ENCODE data around the gene PKNOX2.

The PKNOX2 gene

DNA sequence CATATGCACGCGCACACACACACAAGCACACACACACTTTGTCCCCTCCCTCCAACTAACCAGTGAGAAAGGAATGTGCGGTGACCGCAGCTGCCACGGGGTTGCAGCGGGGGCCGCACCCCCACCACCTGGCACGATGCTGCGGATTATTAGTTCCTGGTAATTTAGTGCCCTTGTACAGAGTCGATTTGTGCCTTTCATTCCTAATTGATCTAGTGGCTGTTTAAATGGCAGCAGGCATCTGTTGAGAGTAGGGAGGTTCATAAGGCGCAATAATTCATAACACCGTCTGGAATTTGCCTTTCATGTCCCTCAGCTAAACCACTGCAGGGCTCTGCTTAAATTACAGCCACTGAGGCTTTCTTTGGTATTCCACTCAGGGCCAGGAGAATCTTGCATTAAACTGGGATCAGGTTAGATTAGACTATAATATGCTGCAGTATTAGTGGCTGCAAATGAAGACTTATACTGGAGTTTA, 217.8 kb downstream of the PKNOX2 start:
- no peak for DNase-seq (ENCODE audit: low read depth)

DNA sequence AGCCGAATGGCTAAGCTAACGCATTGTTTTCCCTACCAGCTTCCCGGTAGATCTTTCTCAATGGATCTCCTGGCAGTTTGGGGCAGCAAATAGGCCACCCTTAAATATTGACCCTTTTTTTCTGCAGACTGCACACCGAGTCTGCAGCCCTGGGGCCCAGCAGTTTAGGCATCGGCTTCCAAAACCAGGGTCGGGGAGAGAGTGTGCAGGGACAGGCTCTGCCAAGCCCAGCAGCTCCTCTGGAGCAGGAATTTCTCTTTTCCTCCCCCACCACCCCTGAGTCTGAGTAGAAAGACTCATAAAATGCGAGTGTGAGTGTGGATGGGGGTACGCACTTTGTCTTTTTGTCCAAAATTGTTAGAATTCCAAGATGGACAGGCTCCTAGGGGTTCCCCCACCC, 218.3 kb downstream of the PKNOX2 start:
- DNase-seq (ENCODE audit: low read depth): no peak

DNA sequence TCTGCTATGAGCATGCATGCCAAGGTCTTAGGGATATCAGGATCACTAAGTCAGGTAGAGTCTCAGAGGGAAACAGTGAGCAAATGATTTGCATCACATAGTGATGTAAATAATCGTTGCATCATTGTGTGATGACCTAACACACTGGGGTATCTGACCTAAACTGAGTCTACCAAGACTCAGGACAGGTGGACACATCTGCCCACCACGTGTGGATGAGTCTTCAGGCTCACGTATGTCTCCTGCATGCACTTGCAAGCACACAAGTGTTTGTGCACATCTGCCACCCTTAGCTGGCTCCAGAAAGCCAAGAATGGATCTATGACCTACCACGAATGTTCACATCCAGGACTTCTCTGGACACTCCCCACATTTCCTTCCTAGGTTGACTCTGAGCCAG, 220.3 kb downstream of the PKNOX2 start:
- no peak for DNase-seq (ENCODE audit: low read depth)

DNA sequence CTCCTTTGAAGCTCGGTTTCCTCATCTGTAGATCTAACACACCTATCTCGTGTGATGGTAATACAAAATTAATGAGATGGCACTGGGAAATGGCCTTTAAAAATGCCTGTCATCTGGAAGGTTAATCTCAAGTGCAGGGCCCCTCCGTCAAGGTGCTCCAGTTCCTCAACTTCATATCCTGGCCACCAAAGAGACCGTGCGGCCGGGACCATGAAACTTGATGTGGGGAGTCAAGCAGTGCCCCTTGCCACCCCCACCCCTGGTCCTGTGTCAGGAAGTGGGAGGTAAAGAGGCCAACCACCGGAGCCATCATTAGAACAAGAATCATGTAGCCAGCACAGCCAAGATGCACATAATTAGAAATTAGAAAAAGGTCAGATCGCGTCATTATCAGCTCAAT, 223.3 kb downstream of the PKNOX2 start:
- no peak for DNase-seq (ENCODE audit: low read depth)

DNA sequence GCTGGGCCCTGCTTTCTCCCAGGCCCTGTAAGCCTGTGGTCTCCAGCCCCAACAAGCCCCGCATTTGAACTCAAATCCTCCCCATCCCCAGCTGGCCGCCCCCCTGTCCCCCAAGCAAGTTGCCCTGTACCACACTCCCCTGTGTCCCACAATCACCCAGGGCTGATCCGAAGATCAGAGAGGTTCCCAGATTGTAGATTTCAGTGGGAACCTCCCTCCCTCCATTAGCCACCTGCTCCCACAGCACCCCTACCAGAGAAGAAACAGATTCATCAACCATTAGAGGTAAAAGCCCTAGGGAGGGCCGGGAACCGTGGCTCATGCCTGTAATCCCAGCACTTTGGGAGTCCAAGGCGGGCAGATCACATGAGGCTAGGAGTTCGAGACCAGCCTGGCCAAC, 224.1 kb downstream of the PKNOX2 start:
- no peak for DNase-seq (ENCODE audit: low read depth)

DNA sequence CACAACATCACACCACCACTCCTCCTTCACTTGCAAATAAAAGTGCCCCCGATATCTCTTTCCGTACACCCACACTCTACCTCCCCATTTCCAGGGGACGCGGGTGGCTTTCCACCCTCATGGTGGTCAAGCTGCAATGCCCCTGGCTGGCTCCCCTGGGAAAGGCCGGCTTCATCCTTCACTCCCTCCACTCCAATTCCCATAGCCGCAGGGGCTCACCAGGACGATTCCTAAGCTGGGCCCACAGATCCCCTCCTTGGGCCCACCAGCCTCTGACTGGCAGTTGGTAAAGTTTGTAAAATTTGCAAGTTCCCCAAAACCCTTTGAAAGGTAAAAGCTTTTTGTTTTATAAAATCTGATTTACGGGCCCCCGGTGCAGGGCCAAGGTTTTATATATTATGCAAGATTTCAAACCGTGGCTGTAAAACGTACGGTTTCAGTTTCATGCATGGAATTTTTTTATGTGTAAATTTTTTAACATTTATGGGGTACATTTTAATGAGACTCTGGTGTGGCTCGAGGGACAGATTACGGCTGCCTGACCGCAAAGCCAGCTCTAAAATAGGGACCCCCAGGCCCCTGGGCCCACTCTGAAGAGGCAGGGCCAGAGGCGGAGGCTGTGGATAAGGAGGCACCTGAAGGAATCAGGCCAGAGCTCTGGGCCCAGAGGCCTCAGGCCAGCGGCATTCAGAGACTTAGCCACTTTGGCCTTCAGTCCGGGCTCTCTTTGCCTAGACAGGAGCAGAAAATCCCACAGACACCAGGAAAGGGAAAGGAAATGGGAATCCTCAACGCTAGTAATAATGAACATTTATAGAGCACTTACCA, 225.0 kb downstream of the PKNOX2 start:
- no peak for DNase-seq (ENCODE audit: low read depth)

DNA sequence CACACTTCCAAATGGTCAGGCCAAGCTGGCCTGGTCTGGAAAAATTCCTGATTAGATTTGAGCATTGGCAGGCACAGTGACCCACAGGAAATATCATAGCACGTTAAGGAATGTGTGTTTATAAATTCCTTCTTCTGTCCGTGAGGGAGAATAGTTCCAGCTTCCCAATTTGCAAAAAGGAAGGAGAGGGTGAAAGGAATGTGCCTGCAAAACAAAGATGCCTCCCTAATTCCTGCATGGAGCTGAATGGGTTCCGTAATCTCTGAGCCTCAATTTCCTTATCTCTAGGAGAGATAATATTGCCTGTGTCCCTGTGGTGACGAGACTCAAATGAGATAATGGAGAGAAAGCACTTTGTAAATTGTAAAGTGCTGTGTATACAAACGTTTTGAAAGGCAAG, 226.4 kb downstream of the PKNOX2 start:
- DNase-seq (ENCODE audit: low read depth): peak; percentile 61

DNA sequence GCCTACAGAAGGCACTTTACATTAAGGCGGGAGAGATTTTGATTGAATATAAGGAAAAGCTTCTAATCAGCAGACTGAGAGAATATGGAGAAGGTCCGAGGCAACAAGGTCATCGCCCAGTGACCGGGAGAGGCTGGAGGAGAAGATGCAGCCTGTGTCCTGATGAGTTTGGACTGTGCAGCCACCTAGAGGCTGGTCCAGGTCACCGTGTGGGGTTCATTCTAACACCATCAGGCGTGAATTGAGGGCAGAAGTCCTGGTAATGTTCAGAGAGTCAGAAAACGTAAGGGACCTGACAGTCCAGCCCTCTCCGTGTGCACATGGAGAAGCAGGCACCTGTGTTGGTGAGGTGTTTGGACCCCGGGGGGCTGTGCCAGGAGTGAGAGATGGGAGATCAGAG, 228.8 kb downstream of the PKNOX2 start:
- DNase-seq (ENCODE audit: low read depth): no peak

DNA sequence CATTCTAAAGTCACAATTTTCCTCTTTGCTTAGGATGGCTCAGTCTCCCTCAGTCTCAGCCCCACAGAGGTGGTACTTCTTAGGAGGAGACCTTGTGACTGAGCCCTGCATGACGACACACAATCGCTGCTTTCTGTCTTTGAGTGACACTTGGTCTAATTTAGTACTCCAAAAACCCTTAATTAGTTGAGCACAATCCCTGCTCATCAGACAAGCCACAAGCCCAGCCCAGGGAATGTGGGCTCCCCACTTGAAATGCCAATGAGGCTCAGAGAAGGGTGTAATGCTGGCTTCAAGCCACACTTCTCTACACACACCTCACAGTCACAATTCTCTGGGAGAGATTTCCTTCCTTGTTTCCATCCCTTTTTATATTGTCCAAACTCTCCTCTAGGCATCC, 229.7 kb downstream of the PKNOX2 start:
- DNase-seq (ENCODE audit: low read depth): no peak

DNA sequence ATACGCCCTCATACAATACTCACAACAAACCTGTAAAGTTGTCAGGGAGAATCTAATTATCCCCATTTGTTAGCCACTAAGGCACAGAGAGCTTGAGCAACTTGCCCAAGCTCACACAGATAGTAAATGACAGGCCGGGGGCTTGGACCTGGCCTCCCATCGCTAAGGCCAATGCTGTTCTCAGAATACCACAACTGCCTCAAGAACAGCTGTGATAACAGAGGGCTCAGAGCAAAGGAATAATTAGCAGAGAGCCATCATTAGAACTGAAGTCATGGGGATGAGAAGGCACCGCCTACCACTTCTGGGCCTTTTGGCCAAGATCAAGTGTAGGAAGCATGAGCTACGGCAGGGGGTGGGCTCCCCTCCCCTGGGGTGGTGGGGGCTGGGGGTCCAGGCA, 232.9 kb downstream of the PKNOX2 start:
- no peak for DNase-seq (ENCODE audit: low read depth)

DNA sequence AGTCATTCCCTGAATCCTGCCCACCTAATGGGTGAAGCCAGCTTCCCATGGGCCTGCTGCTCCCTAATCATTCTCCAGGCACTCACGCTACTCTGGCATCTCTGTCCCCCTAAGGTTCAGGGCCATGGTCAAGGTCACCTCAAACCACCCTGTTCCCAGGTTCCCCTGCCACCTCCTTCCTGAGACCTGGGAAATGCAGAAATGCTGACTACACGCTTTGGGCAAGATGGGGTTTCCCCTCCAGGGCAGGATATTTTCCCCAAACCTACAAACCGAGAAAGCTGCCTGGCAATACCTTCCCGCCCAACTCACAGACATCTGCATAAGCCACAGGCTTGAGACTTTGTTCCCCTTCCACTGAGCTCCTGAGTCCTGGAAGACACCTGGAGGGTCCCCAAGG, 233.9 kb downstream of the PKNOX2 start:
- no peak for DNase-seq (ENCODE audit: low read depth)

DNA sequence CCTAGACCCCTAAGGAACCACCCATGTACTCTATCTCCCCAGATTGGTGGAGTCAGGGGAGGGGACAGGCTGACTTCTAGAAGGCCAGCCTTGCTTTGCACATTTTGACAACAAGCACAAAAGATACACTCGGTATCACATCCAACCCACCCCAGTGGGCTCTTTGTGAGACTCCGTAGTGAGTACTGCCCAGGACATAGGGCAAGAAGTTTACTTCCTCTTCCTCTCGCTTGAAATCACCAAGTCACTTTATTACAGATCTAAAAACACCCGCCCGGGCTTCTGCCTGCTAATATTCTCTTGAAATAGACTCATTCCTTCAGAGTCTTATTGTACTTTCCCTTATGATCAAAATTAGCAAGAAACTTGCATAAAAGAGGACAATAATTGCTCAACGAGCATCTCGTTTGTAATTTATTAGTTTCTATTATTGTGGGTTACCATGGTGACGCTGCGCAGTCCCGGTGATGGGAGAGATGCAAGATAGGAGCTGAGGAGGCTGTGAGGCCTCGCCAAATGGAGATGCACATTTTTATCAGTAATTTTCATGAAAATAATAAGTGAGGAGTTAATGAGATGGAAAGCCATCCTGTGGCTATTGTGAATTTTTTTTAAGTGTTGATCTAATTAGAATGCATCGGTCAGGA, 234.6 kb downstream of the PKNOX2 start:
- no peak for DNase-seq (ENCODE audit: low read depth)

DNA sequence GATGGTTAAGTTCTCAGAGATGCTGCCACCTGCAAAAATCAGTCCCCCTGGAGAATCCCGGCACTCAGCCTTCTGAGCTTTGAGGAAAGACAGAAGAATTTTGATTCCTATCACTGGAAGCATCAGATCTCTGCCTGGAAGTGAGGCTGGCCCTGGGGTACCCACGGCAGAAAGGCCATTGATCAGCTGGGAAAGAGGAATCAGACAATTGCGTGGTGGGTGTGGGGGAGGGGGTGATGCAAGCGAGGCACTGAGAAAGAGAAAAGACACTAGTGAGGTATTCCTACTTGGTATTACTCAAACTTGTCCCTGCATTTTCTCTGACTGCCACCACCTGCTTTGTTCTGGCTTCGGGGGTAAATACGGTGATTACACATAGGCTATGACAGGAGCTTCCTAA, 235.4 kb downstream of the PKNOX2 start:
- no peak for DNase-seq (ENCODE audit: low read depth)

DNA sequence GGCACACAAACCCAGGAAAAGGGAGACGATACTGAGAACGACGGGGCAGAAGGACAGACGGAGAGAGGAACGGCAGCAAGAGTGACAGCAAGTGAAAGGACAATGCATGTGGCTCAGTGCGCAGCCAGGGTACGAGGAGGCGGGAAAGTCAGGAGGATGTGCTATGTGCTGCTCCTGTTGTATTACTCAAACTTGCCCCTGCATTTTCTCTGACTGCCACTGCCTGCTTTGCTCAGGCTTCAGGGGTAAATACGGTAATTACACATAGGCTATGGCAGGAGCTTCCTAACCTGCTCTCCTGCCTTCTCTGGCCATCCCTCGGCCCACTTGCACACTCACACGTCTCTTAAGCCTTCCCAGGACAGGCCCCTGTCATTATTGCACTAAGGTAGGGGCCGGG, 236.7 kb downstream of the PKNOX2 start:
- no peak for DNase-seq (ENCODE audit: low read depth)

DNA sequence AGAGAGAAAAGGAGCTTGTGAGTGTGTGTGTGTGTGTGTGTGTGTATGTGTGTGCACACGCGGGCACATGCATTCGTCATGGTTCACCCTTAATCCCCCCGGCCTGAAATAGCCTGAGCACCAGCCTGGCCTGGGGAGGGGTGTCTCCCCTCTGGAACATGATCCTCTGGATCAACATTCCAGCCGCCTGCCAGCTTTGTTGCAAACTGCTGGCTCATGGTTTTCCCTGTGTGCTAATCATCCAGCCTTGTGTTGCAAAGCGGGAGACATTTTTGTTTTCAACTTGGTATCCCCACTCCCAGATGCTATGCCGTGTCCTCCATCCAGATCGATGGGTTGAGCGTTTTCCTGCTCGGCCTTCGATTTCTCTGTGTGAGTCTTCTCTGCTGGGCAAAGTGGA, 237.2 kb downstream of the PKNOX2 start:
- no peak for DNase-seq (ENCODE audit: low read depth)

DNA sequence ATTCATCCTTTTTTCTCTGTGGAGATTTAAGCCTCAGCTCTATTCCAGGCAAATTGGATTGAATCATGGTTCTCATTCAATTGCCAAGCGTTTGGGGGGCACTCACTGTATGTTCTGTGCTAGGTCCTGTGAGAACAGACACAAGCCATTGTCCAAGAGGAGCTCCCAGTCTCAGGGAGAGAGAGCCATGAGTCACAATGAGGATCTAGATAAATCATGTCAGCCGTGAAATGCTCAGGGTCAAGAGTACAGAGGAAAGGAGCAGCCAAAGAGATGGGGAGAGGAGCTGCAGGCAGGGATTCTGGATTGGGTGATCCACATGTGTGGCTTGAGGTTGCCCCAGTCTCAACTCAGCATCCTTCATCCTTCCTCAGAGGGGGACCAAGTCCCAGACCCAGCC, 237.9 kb downstream of the PKNOX2 start:
- peak; percentile 50 for DNase-seq (ENCODE audit: low read depth)

DNA sequence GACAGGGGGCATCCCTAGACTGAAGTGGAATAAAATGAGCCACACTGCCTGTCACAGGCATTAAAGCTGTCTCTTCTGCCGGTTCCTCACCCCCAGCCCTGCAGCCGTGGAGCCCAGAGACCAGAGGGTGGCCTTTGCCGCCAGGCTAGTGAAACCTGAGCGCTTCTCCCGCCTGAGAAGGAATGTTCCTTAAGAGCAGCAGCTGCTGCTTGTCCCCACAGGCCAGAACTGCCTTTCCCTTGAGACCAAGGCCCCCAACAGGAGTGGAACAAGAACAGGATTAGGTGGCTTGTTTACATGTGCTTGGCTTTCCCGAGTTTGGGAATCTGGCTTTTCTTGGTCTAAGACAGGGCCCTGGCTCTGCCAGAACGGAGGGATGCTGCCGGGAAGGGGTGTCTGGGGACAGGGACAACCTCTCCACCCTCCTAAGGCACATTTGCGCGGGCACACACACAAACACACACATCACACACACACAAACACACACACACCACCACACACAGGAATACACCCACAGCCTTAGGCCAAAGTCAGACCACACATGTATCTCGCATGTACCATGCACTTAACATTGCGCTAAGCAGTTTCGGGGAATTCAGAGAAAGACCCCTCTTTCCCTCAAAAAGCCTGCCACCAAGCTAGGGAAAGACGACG, 239.7 kb downstream of the PKNOX2 start:
- no peak for DNase-seq (ENCODE audit: low read depth)

DNA sequence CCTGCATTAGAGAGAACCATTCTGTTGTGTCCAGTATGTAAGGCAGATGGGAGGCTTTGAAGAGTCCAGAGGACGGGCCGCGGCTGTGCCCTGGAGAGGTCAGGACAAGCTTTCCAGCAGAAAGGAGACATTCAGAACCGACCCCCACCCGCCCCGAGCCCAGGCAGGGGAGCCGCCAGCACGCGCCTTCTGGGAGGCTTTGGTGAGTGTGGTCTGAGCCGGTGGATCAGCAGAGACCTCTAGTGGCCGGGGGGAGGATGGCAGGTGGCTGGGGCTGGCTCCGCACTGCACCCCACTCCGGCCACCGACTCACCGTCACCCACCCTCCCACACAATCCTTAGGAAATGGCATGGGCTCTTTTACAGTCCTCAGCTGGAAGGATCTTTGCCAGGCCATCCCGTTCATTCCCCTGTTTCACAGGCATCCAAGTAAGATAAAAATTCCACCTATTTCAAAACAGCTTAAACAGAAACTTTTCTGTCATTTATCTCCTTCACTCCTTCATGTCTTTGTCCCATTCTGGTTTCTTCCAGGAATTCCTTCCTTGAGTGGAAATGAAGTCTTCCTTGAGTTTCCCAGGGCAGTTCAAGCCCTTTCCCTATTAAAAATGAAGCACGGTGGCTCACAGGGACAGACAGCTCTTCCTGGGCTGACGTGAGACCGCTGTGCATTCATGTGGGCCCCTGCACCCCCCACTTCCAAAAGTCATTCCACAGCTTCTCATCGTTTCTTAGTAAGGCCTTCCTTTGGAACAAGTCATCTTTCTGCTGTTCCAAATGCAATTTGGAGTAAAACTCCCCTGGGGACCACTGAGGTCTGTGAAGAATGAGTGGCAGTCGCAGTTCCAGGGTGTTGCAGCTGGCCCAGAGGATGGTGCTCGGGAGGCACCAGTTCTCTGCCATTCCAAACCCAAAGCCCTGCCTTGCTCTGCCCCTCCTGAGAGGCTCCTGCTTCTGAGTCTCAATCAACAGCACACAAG, 240.6 kb downstream of the PKNOX2 start:
- DNase-seq (ENCODE audit: low read depth): no peak

DNA sequence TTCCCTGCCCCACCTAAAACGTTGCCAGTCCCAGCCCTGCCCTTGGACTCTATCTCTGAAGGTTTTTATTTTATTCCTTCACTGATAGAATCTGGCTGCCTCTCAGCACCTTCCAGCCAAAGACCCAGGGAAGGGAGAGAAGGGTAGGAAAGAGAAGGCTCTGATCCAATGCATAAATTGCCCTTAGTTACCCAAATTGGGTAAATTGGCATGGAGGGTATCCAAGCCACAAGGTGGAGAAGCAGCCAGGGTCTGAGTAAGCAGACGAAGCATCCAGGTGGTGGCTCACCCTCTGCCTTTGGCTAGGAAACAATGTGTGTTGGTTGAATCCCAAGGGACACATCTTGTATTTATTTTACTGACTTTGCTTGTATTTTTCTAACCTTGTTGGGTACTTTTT, 242.5 kb downstream of the PKNOX2 start:
- DNase-seq (ENCODE audit: low read depth): no peak

DNA sequence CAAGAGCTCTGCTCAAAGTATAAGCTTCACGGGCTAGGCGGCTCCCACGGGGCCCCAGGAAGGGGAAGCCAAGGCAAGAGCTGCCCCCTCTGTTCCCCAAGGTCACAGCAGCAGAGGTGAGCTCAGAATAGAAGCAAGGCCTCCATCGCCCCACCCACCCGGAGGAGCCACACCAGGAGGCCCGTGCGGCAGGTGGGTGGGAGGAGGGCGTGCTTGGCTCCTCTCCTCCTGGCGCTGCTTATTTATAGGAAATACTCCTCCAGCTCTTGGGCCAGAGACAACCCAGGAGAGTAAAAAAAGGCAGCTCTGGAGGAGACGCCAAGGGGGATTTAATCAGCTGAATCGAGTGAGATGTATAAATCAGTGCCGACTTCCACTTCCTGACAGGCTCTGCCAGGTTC, 243.8 kb downstream of the PKNOX2 start:
- DNase-seq (ENCODE audit: low read depth): no peak

DNA sequence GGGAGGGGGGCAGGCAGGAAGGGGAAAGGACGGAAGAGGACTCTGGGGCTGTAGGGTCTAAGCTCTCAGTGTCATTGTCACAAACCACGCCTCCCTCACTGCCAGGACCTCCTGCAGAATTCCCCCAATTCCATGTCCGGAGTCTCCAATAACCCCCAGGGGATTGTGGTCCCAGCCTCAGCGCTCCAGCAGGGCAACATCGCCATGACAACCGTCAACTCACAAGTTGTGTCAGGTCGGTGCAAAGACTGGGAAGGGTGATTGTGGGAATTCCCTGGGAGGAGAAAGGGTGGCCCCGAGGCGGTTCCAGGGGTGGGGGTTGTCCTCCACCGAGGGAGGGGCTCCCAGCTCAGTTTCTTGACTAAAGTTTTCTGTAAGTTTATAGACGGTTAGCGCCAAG, 245.5 kb downstream of the PKNOX2 start:
- DNase-seq (ENCODE audit: low read depth): no peak

DNA sequence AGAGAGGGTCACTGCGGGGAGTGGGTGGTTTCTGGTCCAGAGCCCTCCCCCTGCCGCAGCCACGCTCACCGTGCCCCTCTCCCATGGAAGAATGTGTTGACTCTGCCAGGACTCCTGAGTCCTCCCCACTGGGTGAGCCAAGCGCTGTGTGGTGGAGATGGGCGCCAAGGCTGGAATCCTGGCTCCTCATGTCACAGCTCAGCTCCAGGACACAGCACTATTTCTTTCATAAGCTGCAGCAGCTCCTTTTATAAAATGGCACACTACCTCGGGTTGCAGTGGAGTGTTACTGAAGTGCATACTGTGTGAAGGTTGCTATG, 247.6 kb downstream of the PKNOX2 start:
- no peak for DNase-seq (ENCODE audit: low read depth)

Measured in GM04503 (cell line).